Measurements from ENCODE around the gene RAB11FIP3.

- TF ChIP-seq CHD2 (IDR thresholded peaks at IDR 0.05; ENCODE audit: low read length, partially characterized antibody) (no peak), FOSL2 (IDR thresholded peaks at IDR 0.05; ENCODE audit: borderline replicate concordance, low read depth) (no peak), CTCF (IDR thresholded peaks at IDR 0.05) (no peak), EZH2phosphoT487 (IDR thresholded peaks at IDR 0.05; ENCODE audit: borderline replicate concordance, low read depth) (no peak), PBX3 (IDR thresholded peaks at IDR 0.05) (no peak), EP300 (IDR thresholded peaks at IDR 0.05; ENCODE audit: borderline replicate concordance in 1 of 2, low read depth in 1 of 2, low read length in 1 of 2) (no peak), RFX5 (IDR thresholded peaks at IDR 0.05; ENCODE audit: low read length) (no peak), TEAD4 (IDR thresholded peaks at IDR 0.05; ENCODE audit: borderline replicate concordance, insufficient read depth) (no peak), USF2 (IDR thresholded peaks at IDR 0.05; ENCODE audit: borderline replicate concordance, low read depth, low read length) (no peak), REST (IDR thresholded peaks at IDR 0.05; ENCODE audit: low read depth, low read length) (no peak), SMC3 (IDR thresholded peaks at IDR 0.05; ENCODE audit: low read depth, low read length) (no peak), POLR2AphosphoS5 (IDR thresholded peaks at IDR 0.05; ENCODE audit: low read depth, low read length) (no peak), RCOR1 (IDR thresholded peaks at IDR 0.05; ENCODE audit: low read length) (no peak)
Observed at GRCh38 chr16:482468-483185, 57.2 kb downstream of the RAB11FIP3 start.
